A549 (cell line): Measurements from ENCODE around the gene PLCB2. TPM values are rescaled to one million over a fixed set of nuclear protein-coding genes. Genes with fewer than 3 reads are reported as not detected.

Experiments
- ATAC-seq, 2 experiments: fragments of 200-7000 bp in 1 of 2; fragments of >200 bp in 1 of 2; cut with Nextera tagmentation in 1 of 2; cut with Tn5 transposase in 1 of 2; 3 replicates each; pipeline versions ENCODE4 v1.8.0 to v1.9.1; 2018 to 2020; ENCODE audit warnings: mild to moderate bottlenecking in 1 of 2, moderate library complexity in 1 of 2
- CTCF ChIA-PET: fragments of 300-600 bp; sonication (Branson Sonifier 250); formaldehyde crosslinking; extraction: SDS; loops from one replicate; lab custom pipeline; 2021; ENCODE audit warnings: antibody characterized with exemption, inconsistent platforms; lab: Yijun Ruan, JAX
- POLR2A ChIA-PET: fragments of 350-600 bp; formaldehyde crosslinking; extraction: SDS; loops from one replicate; lab custom pipeline; 2021; ENCODE audit warnings: antibody characterized with exemption, inconsistent platforms; lab: Yijun Ruan, JAX
- DNase-seq, 2 experiments: peaks; one replicate each; pipeline versions ENCODE4 v3.0.0 to v3.0.0-alpha.2; 2011 to 2016; ENCODE audit warnings: low read depth in 1 of 2, low spot score in 1 of 2
- FAIRE-seq: peaks from 2 replicates; lab custom pipeline; 2011; peaks lifted over from hg19 to GRCh38; lab: Jason Lieb, UNC
- H3K27ac ChIP-seq, 2 experiments: fragments of >200 bp; sonication (Bioruptor Twin); formaldehyde crosslinking; 3 replicates each; pipeline ENCODE4 v1.5.1; 2016 to 2017
- H3K4me1 ChIP-seq: fragments of >200 bp; sonication (Bioruptor Twin); formaldehyde crosslinking; 3 replicates; pipeline ENCODE4 v1.6.1; 2016
- H3K4me2 ChIP-seq: fragments of >200 bp; sonication (Bioruptor Twin); formaldehyde crosslinking; 3 replicates; pipeline ENCODE4 v1.6.1; 2016
- H3K4me3 ChIP-seq: fragments of >200 bp; sonication (Bioruptor Twin); formaldehyde crosslinking; 3 replicates; pipeline ENCODE4 v1.5.1; 2016
- H3K9me3 ChIP-seq: fragments of >200 bp; sonication (Bioruptor Twin); formaldehyde crosslinking; 3 replicates; pipeline ENCODE4 v1.6.1; 2016
- CBX8 ChIP-seq: fragments of 200-600 bp; sonication (generic); IDR thresholded peaks from 2 replicates; pipeline ENCODE4 v1.6.1; 2016
- CTCF ChIP-seq: fragments of >200 bp; sonication (Bioruptor Twin); formaldehyde crosslinking; IDR thresholded peaks from 3 replicates; pipeline ENCODE4 v1.5.1; 2016
- EHF ChIP-seq: fragments of 250-450 bp; sonication (Bioruptor Pico); IDR thresholded peaks from 2 replicates; pipeline ENCODE4 v1.5.0; 2020; ENCODE audit warnings: mild to moderate bottlenecking
- EP300 ChIP-seq, 2 experiments: fragments of >200 bp; sonication (Bioruptor Twin); formaldehyde crosslinking; IDR thresholded peaks; 2 replicates in 1 of 2; 3 replicates in 1 of 2; pipeline ENCODE4 v1.6.1; 2016 to 2017
- FOSB ChIP-seq: fragments of 250-450 bp; sonication (Bioruptor Pico); IDR thresholded peaks from 2 replicates; pipeline ENCODE4 v1.5.0; 2020; ENCODE audit warnings: mild to moderate bottlenecking, moderate library complexity
- FOSL2 ChIP-seq, 2 experiments: fragments of 450-650 bp in 1 of 2; fragments of >200 bp in 1 of 2; sonication (Bioruptor Twin) in 1 of 2; formaldehyde crosslinking; IDR thresholded peaks; 2 replicates each; pipeline versions ENCODE4 v1.5.0 to v1.6.1; 2016 to 2020; ENCODE audit warnings: mild to moderate bottlenecking in 1 of 2, moderate library complexity in 1 of 2
- FOXS1 ChIP-seq: fragments of 250-450 bp; sonication (Bioruptor Pico); IDR thresholded peaks from 2 replicates; pipeline ENCODE4 v1.5.0; 2020; ENCODE audit warnings: mild to moderate bottlenecking, moderate library complexity
- GATA3 ChIP-seq: IDR thresholded peaks from 2 replicates; pipeline ENCODE4 v1.6.1; 2012; ENCODE audit warnings: borderline replicate concordance
- HOXB13 ChIP-seq: fragments of 250-450 bp; sonication (Bioruptor Pico); IDR thresholded peaks from 2 replicates; pipeline ENCODE4 v1.5.0; 2020; ENCODE audit warnings: low read depth, mild to moderate bottlenecking, moderate library complexity
- JUN ChIP-seq, 2 experiments: fragments of >200 bp; sonication (Bioruptor Twin); formaldehyde crosslinking; IDR thresholded peaks; 2 replicates in 1 of 2; 3 replicates in 1 of 2; pipeline ENCODE4 v1.6.1; 2016 to 2017
- KDM5A ChIP-seq: fragments of 200-600 bp; sonication (generic); IDR thresholded peaks from 2 replicates; pipeline ENCODE4 v1.6.1; 2016; ENCODE audit warnings: antibody characterized with exemption, mild to moderate bottlenecking
- NPAS2 ChIP-seq: fragments of 250-450 bp; sonication (Bioruptor Pico); IDR thresholded peaks from 2 replicates; pipeline ENCODE4 v1.8.0; 2022; ENCODE audit warnings: mild to moderate bottlenecking, moderate library complexity, borderline replicate concordance
- PBX3 ChIP-seq: IDR thresholded peaks from 2 replicates; pipeline ENCODE4 v1.6.1; 2012
- POLR2A ChIP-seq: IDR thresholded peaks from 2 replicates; pipeline ENCODE4 v1.6.1; 2012; ENCODE audit warnings: mild to moderate bottlenecking, low read length
- POLR2AphosphoS2 ChIP-seq: conservative IDR thresholded peaks from 2 replicates; pipeline ENCODE4 v1.6.1; 2012; ENCODE audit warnings: low read length, improper control_type of control experiment, inconsistent platforms
- RAD21 ChIP-seq, 2 experiments: fragments of >200 bp in 1 of 2; sonication (Bioruptor Twin) in 1 of 2; formaldehyde crosslinking in 1 of 2; IDR thresholded peaks in 1 of 2; conservative IDR thresholded peaks in 1 of 2; 2 replicates in 1 of 2; 3 replicates in 1 of 2; pipeline ENCODE4 v1.6.1; 2012 to 2018; ENCODE audit warnings: inconsistent platforms in 1 of 2
- RCOR1 ChIP-seq: fragments of 150-350 bp; IDR thresholded peaks from 2 replicates; pipeline ENCODE4 v1.6.1; 2014; ENCODE audit warnings: antibody characterized with exemption, low read length, low read depth
- RNF2 ChIP-seq: fragments of 200-600 bp; sonication (generic); IDR thresholded peaks from 2 replicates; pipeline ENCODE4 v1.6.1; 2016; ENCODE audit warnings: low read depth, mild to moderate bottlenecking, antibody characterized with exemption, moderate library complexity, borderline replicate concordance
- SMC3 ChIP-seq: fragments of >200 bp; sonication (Bioruptor Twin); formaldehyde crosslinking; IDR thresholded peaks from 3 replicates; pipeline ENCODE4 v1.6.1; 2018; ENCODE audit warnings: inconsistent platforms
- TFCP2L1 ChIP-seq: fragments of 250-450 bp; sonication (Bioruptor Pico); IDR thresholded peaks from 2 replicates; pipeline ENCODE4 v1.5.0; 2021; ENCODE audit warnings: mild to moderate bottlenecking
- TP53 ChIP-seq: fragments of 250-450 bp; sonication (Bioruptor Pico); IDR thresholded peaks from 2 replicates; pipeline ENCODE4 v1.5.0; 2021; ENCODE audit warnings: mild to moderate bottlenecking, moderate library complexity
- ZFP36 ChIP-seq: fragments of 450-650 bp; IDR thresholded peaks from 2 replicates; pipeline ENCODE4 v1.6.1; 2014; ENCODE audit warnings: borderline replicate concordance; ENCODE audit not compliant: partially characterized antibody
- WGBS: methylation state at CpG from one replicate; pipeline ENCODE4 v1.1.6; 2017; ENCODE audit errors: missing lambda C conversion rate; 5-methylcytosine and 5-hydroxymethylcytosine counted together
- polyA plus RNA-seq, 4 experiments: library from polyadenylated mRNA; depleted of rRNA in 3 of 4; stranded (reverse); fragments of >200 nt; fragmentation: RNase III in 1 of 4; extraction: RNeasy Plus Mini Kit Qiagen cat#74134 plus additional on column Dnase treatment in 1 of 4; gene quantifications; 2 replicates in 3 of 4; 3 replicates in 1 of 4; pipeline ENCODE4 v1.2.3, GENCODE V29; 2011 to 2017

The PLCB2 gene
- polyA plus RNA-seq, 2 of the 4 experiments (the other 2 are of a cell fraction): 0.30 to 0.49 TPM

GRCh38 chr15:40272485-40273056 lies 35.2 kb downstream of the PLCB2 start:
- TF ChIP-seq KDM5A (no peak), HOXB13 (no peak), EP300 (IDR thresholded peaks at IDR 0.05) (no peak), FOXS1 (CRISPR knock-in tag) (no peak), NPAS2 (CRISPR knock-in tag) (no peak), TP53 (CRISPR knock-in tag) (no peak), SMC3 (0 out of 3 replicates have a peak, but pooled peaks have one; percentile 26), CTCF (peak; percentile 16; the same call in 1 of the 3 replicates), FOSB (CRISPR knock-in tag) (no peak), GATA3 (no peak), RCOR1 (no peak), CBX8 (no peak), JUN (IDR thresholded peaks at IDR 0.05) (no peak), RNF2 (no peak), RAD21 (conservative IDR thresholded peaks at IDR 0.05 in 1 of 2, IDR thresholded peaks at IDR 0.05 in 1 of 2) (peak; percentile 21 to 41; a peak in 2 of 5 replicates), POLR2AphosphoS2 (no peak)
- Histone ChIP-seq H3K4me2 (no peak overlapping the region), H3K27ac (no peak overlapping the region), H3K9me3 (no peaks in the 10 kb centered on the region), H3K4me3 (no peak overlapping the region), H3K4me1 (peaks cover under 1% of the 10 kb centered on the region; the same call in 1 of the 3 replicates)
- ChIA-PET CTCF (interaction anchor here (1.0 to 19.7 kb wide), 13 partner anchors 11 to 233 kb away, joined by 3 to 658 read pairs (median 48); partner anchors contain the start of genes ANKRD63, PAK6, PLCB2 and SRP14), POLR2A (interaction anchor here (2.3 kb wide), 1 partner anchor 226 kb away, joined by 9 read pairs; no protein-coding TSS in a partner anchor)
- ATAC-seq (peak; percentile 52 to 85; a peak in 4 of 6 replicates), FAIRE-seq (no peak), DNase-seq (peak; percentile 45 to 48)
- 0% methylated on average over 1 of the region's 20 CpGs for WGBS

- DNase-seq: no peak
- TF ChIP-seq FOSL2 (IDR thresholded peaks at IDR 0.05) (no peak), FOSL2 (CRISPR knock-in tag; IDR thresholded peaks at IDR 0.05) (no peak), EHF (CRISPR knock-in tag) (no peak), TFCP2L1 (CRISPR knock-in tag) (no peak), PBX3 (no peak), POLR2A (no peak), RNF2 (no peak), ZFP36 (no peak)
- TF ChIP-seq, all 56 proteins: peak for 0
- no peak overlapping the region for H3K4me2 ChIP-seq
- ChIA-PET CTCF (interaction anchor here (1.0 to 19.7 kb wide), 8 partner anchors 10 to 226 kb away, joined by 4 to 658 read pairs (median 123); partner anchors contain the start of genes PAK6 and PLCB2), POLR2A (no interaction called here)
- 88% methylated on average over 10 of the region's 25 CpGs for WGBS
- peaks cover 7% of the 10 kb centered on the region for H3K4me1 ChIP-seq
- FAIRE-seq (no peak), ATAC-seq (no peak)
- H3K9me3 ChIP-seq: no peaks in the 10 kb centered on the region
- H3K4me3 ChIP-seq: no peak overlapping the region
- no peak overlapping the region for H3K27ac ChIP-seq
Measured at GRCh38 chr15:40271685-40272484, 35.9 kb downstream of the PLCB2 start.
